AG09319 (cell line): ENCODE measurements around the gene ADCY5.

Experiments
- DNase-seq: peaks from one replicate; pipeline ENCODE4 v3.0.0-alpha.2; 2010; ENCODE audit warnings: low read depth; ENCODE audit errors: extremely low read depth
- TF ChIP-seq, protein P1 (sequence below): IDR thresholded peaks from 2 replicates; pipeline ENCODE4 v1.5.1; 2011; ENCODE audit warnings: low read depth, mild to moderate bottlenecking, inconsistent platforms, low read length, moderate library complexity

The ADCY5 gene

DNA sequence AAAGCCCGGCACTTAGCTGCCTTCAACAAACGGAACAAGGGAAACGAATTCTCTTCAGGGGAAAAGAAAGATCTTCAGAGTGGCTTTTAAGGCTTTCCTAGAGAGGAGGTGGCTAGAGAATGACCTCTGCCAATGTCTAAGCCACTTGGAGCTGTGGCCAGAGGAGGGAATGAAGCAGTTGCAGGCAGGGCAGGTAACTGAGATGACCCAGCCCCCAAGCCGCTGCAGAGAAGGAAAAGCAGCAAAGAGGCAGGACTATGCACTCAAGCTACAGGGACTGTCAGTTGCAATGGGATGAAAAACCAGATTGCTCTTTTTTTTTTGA, 133.7 kb downstream of the ADCY5 start:
- no peak for DNase-seq
- TF ChIP-seq, protein P1, sequence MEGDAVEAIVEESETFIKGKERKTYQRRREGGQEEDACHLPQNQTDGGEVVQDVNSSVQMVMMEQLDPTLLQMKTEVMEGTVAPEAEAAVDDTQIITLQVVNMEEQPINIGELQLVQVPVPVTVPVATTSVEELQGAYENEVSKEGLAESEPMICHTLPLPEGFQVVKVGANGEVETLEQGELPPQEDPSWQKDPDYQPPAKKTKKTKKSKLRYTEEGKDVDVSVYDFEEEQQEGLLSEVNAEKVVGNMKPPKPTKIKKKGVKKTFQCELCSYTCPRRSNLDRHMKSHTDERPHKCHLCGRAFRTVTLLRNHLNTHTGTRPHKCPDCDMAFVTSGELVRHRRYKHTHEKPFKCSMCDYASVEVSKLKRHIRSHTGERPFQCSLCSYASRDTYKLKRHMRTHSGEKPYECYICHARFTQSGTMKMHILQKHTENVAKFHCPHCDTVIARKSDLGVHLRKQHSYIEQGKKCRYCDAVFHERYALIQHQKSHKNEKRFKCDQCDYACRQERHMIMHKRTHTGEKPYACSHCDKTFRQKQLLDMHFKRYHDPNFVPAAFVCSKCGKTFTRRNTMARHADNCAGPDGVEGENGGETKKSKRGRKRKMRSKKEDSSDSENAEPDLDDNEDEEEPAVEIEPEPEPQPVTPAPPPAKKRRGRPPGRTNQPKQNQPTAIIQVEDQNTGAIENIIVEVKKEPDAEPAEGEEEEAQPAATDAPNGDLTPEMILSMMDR, result no peak

DNA sequence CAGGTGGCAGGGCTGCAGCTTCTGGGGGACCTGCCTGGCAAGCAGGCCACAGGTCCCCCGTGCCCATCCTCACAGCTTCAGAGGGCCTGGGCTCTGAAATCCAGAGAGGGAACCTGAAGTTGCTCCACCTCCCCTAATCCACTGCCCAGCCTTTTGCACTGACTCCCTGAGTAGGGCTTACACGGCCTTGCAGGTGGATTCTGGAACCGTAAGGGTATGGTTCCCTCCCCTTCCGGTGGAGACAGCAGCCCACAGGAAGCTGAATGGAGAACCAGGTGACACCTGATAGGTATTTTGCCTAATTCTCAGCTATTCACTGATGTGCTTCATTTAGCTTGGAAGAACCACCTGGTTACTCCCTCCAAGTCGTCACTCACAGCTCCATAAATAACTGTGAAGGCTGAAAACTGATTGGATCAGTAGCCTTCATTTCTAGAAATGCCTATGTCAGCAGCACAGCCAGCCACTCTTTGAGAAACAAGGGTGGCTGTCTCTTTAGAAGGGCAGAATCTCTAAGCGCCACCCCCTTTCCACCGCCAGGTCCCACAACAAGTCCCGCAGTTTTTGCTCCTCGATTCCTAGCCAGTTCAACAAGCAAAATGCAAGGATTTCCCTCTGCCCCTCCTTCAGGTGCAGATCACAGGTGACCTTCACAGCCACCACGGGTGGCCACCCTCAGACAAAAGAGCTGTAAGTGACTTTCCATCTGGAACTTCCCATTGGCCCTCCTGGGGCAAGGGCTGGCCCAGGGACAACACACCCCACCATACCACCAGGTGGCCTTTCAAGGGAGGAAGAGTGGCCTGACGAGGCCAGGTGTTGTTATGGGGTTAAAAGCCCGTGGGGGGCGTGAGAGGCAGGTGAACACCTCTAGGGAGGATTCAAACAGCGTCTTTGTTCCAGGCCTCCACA, 134.3 kb downstream of the ADCY5 start:
- TF ChIP-seq, protein P1, result no peak
- no peak for DNase-seq

DNA sequence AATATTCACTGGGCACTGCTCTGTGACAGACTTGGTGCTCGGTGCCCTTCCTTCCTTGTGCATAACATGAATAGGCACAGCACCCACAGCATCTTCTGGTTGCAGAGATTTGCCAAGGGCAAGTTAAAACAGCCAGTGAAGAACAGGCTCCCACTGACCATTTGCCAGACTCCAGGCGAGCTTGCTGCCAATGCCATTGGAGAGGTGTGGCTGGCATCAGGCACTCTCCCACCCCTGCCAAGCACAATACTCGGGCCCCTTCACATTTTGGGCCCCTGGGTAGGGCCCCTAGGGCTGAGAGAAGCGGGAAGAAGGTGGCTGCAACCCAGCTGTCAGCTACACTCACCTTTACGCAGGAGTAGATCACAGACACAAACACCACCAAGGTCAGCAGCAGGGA, 135.0 kb downstream of the ADCY5 start:
- DNase-seq, result no peak
- TF ChIP-seq, protein P1, result no peak

DNA sequence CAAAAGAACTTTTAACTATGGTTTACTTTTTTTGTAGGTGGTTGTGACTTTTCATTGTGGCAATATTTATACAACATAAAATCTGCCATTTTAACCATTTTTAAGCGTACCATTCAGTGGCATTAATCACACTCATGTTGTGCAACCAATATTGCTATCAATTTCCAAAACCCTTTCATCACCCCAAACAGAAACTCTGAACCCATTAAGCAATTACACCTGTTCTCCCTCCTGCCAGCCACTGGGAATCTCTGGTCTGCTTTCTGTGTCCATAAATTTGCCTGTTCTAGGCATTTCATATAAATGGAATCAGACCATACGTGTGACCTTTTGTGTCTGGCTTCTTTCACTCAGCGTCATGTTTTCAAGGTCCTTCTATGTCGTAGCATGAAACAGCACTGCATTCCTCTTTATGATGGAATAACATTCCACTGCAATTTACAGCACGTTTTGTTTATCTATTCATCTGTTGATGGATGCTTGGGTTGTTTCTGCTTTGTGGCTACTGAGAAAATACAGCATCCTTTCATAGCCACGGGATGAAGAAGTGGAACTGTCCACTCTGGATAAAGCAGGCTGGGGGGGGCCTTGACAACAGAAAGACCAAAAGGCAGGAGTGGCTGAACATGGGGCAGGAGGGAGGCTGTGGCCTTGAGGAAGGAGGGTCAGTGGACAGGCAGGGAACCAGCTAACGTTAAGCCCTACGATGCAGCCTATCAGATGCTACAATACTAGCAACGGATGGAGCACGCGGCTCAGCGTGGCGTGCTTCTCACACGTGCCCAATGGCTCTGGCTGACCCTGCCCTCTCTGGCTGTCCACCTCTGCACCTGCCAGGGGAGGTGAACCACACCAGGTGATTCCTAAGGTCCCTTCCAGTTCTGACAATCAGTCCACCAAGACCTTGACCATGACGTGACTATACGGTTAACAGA, 136.3 kb downstream of the ADCY5 start:
- TF ChIP-seq, protein P1, result no peak
- DNase-seq, result no peak

DNA sequence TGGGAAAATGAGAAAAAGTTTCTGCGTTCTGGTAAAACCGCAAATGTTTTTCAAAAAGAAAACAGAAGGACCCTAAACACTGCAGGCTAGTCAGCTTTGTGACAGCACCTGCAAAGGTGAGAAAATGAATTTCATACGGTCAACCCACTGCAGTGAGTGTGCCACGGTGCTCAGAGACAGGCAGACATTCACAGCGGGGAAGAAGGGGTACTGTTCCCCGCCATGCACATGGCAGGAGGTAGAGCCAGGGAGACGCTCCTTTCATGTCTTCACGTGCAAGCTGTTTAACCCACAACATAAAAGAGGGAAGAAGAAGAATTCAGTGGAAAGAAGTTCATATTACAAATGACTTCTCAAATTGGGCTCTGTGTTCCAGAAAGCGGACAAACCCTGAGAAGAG, 137.7 kb downstream of the ADCY5 start:
- no peak for DNase-seq
- TF ChIP-seq, protein P1, result no peak

DNA sequence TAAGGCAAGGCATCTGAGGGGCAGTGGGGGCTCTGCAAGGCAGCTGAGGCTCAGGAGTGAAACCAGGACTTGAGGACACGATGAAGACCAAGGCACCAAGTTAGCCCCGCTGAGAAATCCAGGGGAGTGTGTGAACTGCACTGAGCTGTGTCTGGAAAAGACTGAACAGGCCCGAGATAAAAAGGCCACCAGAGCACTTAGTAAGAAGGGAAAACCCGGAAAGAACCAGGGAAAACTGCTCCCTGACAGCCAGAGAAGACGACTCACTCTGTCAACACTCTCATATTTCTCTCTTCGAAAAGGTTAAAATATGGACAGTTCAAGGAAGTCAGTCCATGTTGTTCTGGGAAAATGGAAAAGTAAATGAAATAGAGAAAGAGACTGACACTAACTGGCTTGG, 138.1 kb downstream of the ADCY5 start:
- no peak for DNase-seq
- TF ChIP-seq, protein P1, result no peak

DNA sequence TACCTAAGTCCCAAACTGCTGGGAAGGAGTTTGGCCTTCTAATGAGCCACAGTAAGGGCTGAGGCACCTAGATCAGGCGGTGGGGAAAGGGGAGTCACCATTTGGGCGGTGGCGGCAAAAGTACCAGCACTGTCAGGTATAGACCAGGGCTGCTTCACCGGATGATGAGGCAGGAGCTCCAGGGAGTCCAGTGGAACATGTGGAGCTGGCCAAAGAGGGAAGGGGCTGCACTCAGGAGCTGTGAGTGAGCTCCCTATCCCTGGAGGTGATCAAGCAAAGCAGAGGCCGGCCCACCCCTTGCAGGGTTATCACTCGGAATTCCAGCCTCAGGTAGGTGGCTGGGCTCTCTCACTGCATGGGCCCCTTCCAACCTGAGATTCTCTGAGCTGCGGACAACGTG, 138.7 kb downstream of the ADCY5 start:
- TF ChIP-seq, protein P1, result no peak
- DNase-seq, result no peak
